ENCODE measurements around the gene DCP1B. TPM values are rescaled to one million over a fixed set of nuclear protein-coding genes. Genes with fewer than 3 reads are reported as not detected.
A peak's percentile ranks its signal among the peaks of the same experiment; 100 is the strongest.

DCP1B gene
- total and polyA plus RNA-seq, 11 donors: 1.3 to 5.7 (median 2.4) TPM

DNA sequence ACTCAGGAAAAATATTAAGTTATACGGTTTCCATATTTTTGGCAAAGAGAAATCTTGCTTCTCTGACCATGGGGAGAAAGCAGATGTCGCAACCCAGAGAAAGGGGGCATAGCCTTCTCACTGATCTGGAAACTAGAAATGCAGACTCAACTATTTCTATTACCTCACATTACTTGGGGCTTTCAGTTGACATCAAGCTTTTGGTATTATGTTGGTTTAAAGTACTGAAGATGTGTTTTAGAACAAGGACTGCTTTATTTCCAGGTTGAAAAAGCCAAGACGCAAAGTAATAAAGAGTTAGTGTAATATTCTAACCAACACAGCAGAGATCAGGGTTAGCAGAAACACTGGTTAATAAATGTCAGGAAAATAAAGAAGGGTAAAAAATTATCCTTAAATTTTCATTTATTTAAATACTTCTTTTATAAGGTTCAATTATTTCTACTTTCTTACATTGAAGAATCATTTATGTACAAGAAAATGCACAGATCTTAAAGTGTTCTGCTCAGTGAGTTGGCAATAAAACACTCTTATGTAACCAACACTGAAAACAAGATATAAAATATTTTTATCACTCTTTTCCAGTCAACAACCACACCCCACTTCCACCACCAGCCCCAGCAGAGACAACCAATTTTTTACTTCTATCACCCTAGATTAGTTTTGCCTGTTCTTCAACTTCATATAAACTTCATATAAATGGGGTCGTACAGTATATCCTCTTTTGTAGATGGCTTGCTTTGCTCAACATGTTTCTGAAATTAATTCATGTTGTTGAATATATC, 26.0 kb downstream of the DCP1B start:
- Histone ChIP-seq H3K4me1 (peaks cover 0 to 42% (median 17%) of the 10 kb centered on the region in 12 donors), H3K9me3 (no peaks in the 10 kb centered on the region), H3K4me3 (peak overlapping the region in 2 of 12 donors; percentile 5 to 7), H3K27me3 (no peaks in the 10 kb centered on the region), H3K36me3 (peaks cover 0 to under 1% (median 0%) of the 10 kb centered on the region in 9 donors), H3K27ac (peak overlapping the region in 9 of 12 donors; percentile 23 to 92 (median 87))
- no peak for ATAC-seq
- no peak for TF ChIP-seq POLR2A (IDR thresholded peaks at IDR 0.05)
- TF ChIP-seq, protein P1, sequence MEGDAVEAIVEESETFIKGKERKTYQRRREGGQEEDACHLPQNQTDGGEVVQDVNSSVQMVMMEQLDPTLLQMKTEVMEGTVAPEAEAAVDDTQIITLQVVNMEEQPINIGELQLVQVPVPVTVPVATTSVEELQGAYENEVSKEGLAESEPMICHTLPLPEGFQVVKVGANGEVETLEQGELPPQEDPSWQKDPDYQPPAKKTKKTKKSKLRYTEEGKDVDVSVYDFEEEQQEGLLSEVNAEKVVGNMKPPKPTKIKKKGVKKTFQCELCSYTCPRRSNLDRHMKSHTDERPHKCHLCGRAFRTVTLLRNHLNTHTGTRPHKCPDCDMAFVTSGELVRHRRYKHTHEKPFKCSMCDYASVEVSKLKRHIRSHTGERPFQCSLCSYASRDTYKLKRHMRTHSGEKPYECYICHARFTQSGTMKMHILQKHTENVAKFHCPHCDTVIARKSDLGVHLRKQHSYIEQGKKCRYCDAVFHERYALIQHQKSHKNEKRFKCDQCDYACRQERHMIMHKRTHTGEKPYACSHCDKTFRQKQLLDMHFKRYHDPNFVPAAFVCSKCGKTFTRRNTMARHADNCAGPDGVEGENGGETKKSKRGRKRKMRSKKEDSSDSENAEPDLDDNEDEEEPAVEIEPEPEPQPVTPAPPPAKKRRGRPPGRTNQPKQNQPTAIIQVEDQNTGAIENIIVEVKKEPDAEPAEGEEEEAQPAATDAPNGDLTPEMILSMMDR (IDR thresholded peaks at IDR 0.05): no peak
- intact Hi-C loops (cut with DNase I): loop anchor here in 4 of 10 donors (5.0 to 10.0 kb wide), 4 partner anchors 57 to 297 kb away; no protein-coding TSS in a partner anchor
- 45 to 61% (median 54%) methylated on average over 4 of the region's 4 CpGs for WGBS, 4 donors
- DNase-seq: no peak

- no peak for ATAC-seq
- no peak for TF ChIP-seq POLR2A (IDR thresholded peaks at IDR 0.05)
- TF ChIP-seq, protein P1 (IDR thresholded peaks at IDR 0.05): no peak
- H3K4me3 ChIP-seq: peak overlapping the region in 2 of 12 donors; percentile 5 to 7
- H3K27me3 ChIP-seq: no peaks in the 10 kb centered on the region
- peaks cover 0 to 42% (median 17%) of the 10 kb centered on the region in 12 donors for H3K4me1 ChIP-seq
- no peaks in the 10 kb centered on the region for H3K9me3 ChIP-seq
- peak overlapping the region in 11 of 12 donors; percentile 12 to 92 (median 86) for H3K27ac ChIP-seq
- H3K36me3 ChIP-seq: no peaks in the 10 kb centered on the region
- 10 to 11% (median 11%) methylated on average over 1 of the region's 1 CpG for WGBS, 4 donors
- intact Hi-C loops (cut with DNase I): loop anchor here in 4 of 10 donors (5.0 to 10.0 kb wide), 4 partner anchors 57 to 297 kb away; no protein-coding TSS in a partner anchor
- no peak for DNase-seq
Observed at GRCh38 chr12:1977588-1977987, 26.7 kb downstream of the DCP1B start.

- no peak for TF ChIP-seq POLR2A (IDR thresholded peaks at IDR 0.05)
- TF ChIP-seq, protein P1 (IDR thresholded peaks at IDR 0.05): no peak
- 46 to 68% (median 65%) methylated on average over 6 of the region's 6 CpGs for WGBS, 4 donors
- no peaks in the 10 kb centered on the region for H3K27me3 ChIP-seq
- peaks cover 0 to 42% (median 17%) of the 10 kb centered on the region in 12 donors for H3K4me1 ChIP-seq
- H3K36me3 ChIP-seq: no peaks in the 10 kb centered on the region
- intact Hi-C loops (cut with DNase I): loop anchor here in 4 of 10 donors (5.0 to 10.0 kb wide), 4 partner anchors 58 to 298 kb away; no protein-coding TSS in a partner anchor
- DNase-seq (no peak), ATAC-seq (peak in 2 of 4 donors; percentile 16 to 19)
- peak overlapping the region in 5 of 12 donors; percentile 0 to 58 (median 47) for H3K4me3 ChIP-seq
- no peaks in the 10 kb centered on the region for H3K9me3 ChIP-seq
- peak overlapping the region in 11 of 12 donors; percentile 12 to 92 (median 86) for H3K27ac ChIP-seq
Observed at GRCh38 chr12:1977109-1977508, 27.1 kb downstream of the DCP1B start.

DNA sequence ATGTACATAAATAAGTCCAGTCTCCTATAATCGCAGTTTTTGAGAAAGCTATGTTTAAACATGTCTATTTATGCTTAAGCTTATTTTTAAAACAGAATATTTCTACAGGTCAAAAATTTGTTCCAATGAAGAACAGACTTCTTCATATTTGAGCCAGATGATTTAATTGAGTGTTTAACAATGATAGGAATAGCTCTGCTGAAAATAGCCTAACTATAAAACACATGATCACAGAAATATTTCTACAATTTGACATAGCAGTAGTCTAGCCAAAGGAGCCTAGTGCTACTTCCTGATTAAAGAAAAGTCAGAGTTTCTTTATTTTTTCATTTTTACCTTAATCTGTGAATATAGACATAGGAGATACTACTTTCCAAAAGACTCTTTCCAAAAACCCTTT, 29.4 kb downstream of the DCP1B start:
- TF ChIP-seq, protein P1 (IDR thresholded peaks at IDR 0.05): no peak
- TF ChIP-seq POLR2A (IDR thresholded peaks at IDR 0.05): no peak
- H3K4me3 ChIP-seq: peak overlapping the region in 9 of 12 donors; percentile 45 to 60 (median 58)
- intact Hi-C loops (cut with DNase I): loop anchor here in 5 of 10 donors (5.0 to 10.0 kb wide), 6 partner anchors 60 to 312 kb away; no protein-coding TSS in a partner anchor
- H3K27ac ChIP-seq: peak overlapping the region; percentile 58 to 92 (median 86)
- H3K4me1 ChIP-seq: peaks cover 0 to 50% (median 17%) of the 10 kb centered on the region in 12 donors
- ATAC-seq (no peak), DNase-seq (no peak)
- no peaks in the 10 kb centered on the region for H3K27me3 ChIP-seq
- H3K9me3 ChIP-seq: no peaks in the 10 kb centered on the region
- WGBS, 4 donors: 41 to 59% (median 48%) methylated on average over 1 of the region's 1 CpG
- H3K36me3 ChIP-seq: no peaks in the 10 kb centered on the region
